HepG2 (cell line): Measurements from ENCODE around the gene CCDC97. TPM values are rescaled to one million over a fixed set of nuclear protein-coding genes. Genes with fewer than 3 reads are reported as not detected.

Experiments used
- ASH2L ChIP-seq: fragments of 300-600, 200-600 bp; sonication (generic); IDR thresholded peaks from 2 replicates; pipeline ENCODE4 v1.7.0; 2017; ENCODE audit warnings: low read depth, mild to moderate bottlenecking, moderate library complexity, mixed read lengths, low read length; ENCODE audit not compliant: insufficient read length
- ATF7 ChIP-seq, 2 experiments: fragments of 450-650 bp in 1 of 2; sonication (generic) in 1 of 2; formaldehyde crosslinking in 1 of 2; IDR thresholded peaks; 2 replicates each; pipeline versions ENCODE4 v1.4.0 to v1.6.1; 2016 to 2020; ENCODE audit warnings: antibody characterized with exemption in 1 of 2, mild to moderate bottlenecking in 1 of 2, missing genetic modification reagents in 1 of 2
- ATRX ChIP-seq: sonication (generic); formaldehyde crosslinking; IDR thresholded peaks from 2 replicates; pipeline ENCODE4 v1.4.0; 2020; ENCODE audit warnings: missing genetic modification reagents, borderline replicate concordance
- CBFB ChIP-seq: sonication (generic); formaldehyde crosslinking; IDR thresholded peaks from 2 replicates; pipeline ENCODE4 v1.4.0; 2020; ENCODE audit warnings: missing genetic modification reagents
- ELF3 ChIP-seq: IDR thresholded peaks from 2 replicates; pipeline ENCODE4 v1.6.1; 2016; ENCODE audit warnings: missing genetic modification reagents, missing compliant biosample characterization
- ERF ChIP-seq: IDR thresholded peaks from 2 replicates; pipeline ENCODE4 v1.6.1; 2018; ENCODE audit warnings: missing biosample characterization, missing genetic modification reagents
- GLI4 ChIP-seq: sonication (generic); formaldehyde crosslinking; IDR thresholded peaks from 2 replicates; pipeline ENCODE4 v1.5.1; 2020; ENCODE audit warnings: missing genetic modification reagents, mild to moderate bottlenecking, moderate library complexity, borderline replicate concordance
- HDAC2 ChIP-seq: sonication (generic); formaldehyde crosslinking; IDR thresholded peaks from 2 replicates; pipeline ENCODE4 v1.4.0; 2020; ENCODE audit warnings: missing genetic modification reagents
- HDAC6 ChIP-seq: fragments of 200-600 bp; sonication (generic); IDR thresholded peaks from 2 replicates; pipeline ENCODE4 v1.7.0; 2017; ENCODE audit warnings: mild to moderate bottlenecking, antibody characterized with exemption, low read length, low read depth
- IKZF4 ChIP-seq: sonication (generic); formaldehyde crosslinking; IDR thresholded peaks from 2 replicates; pipeline ENCODE4 v1.5.1; 2020; ENCODE audit warnings: borderline replicate concordance, mild to moderate bottlenecking, low read depth, missing genetic modification reagents; ENCODE audit errors: not compliant biosample characterization
- MEIS2 ChIP-seq: sonication (generic); formaldehyde crosslinking; IDR thresholded peaks from 2 replicates; pipeline ENCODE4 v1.9.0; 2021; ENCODE audit warnings: mild to moderate bottlenecking, missing genetic modification reagents
- MTA3 ChIP-seq: sonication (generic); formaldehyde crosslinking; IDR thresholded peaks from 2 replicates; pipeline ENCODE4 v1.4.0; 2020; ENCODE audit warnings: missing genetic modification reagents
- MTF2 ChIP-seq: sonication (generic); formaldehyde crosslinking; IDR thresholded peaks from 2 replicates; pipeline ENCODE4 v1.5.0; 2020; ENCODE audit warnings: missing genetic modification reagents, borderline replicate concordance
- MYC ChIP-seq: sonication (generic); formaldehyde crosslinking; IDR thresholded peaks from 2 replicates; pipeline ENCODE4 v1.9.0; 2021; ENCODE audit warnings: missing genetic modification reagents, borderline replicate concordance
- PHF20 ChIP-seq: sonication (generic); formaldehyde crosslinking; IDR thresholded peaks from 2 replicates; pipeline ENCODE4 v1.5.0; 2020; ENCODE audit warnings: mild to moderate bottlenecking, missing genetic modification reagents
- SIN3A ChIP-seq: IDR thresholded peaks from 2 replicates; pipeline ENCODE4 v1.6.1; 2011; ENCODE audit warnings: low read depth, mild to moderate bottlenecking, control low read depth, low read length, borderline replicate concordance
- SKI ChIP-seq: fragments of 450-650 bp; IDR thresholded peaks from one replicate; pipeline ENCODE4 v1.6.1; 2018; ENCODE audit warnings: mild to moderate bottlenecking; ENCODE audit not compliant: partially characterized antibody
- SKIL ChIP-seq: sonication (generic); formaldehyde crosslinking; IDR thresholded peaks from 2 replicates; pipeline ENCODE4 v1.8.0; 2022; ENCODE audit warnings: missing genetic modification reagents, mild to moderate bottlenecking, moderate library complexity, borderline replicate concordance
- SMAD3 ChIP-seq: sonication (generic); formaldehyde crosslinking; IDR thresholded peaks from 2 replicates; pipeline ENCODE4 v1.4.0; 2020; ENCODE audit warnings: missing genetic modification reagents
- TBP ChIP-seq: sonication (generic); formaldehyde crosslinking; IDR thresholded peaks from 2 replicates; pipeline ENCODE4 v1.5.0; 2020; ENCODE audit warnings: missing genetic modification reagents
- TOE1 ChIP-seq: sonication (generic); formaldehyde crosslinking; IDR thresholded peaks from 2 replicates; pipeline ENCODE4 v1.4.0; 2020; ENCODE audit warnings: mild to moderate bottlenecking, missing genetic modification reagents
- XRCC5 ChIP-seq: fragments of 200-400 bp; formaldehyde crosslinking; optimal IDR thresholded peaks from 2 replicates; pipeline ENCODE3; 2017; ENCODE audit warnings: mild to moderate bottlenecking, low read length
- ZFP82 ChIP-seq: sonication (generic); formaldehyde crosslinking; IDR thresholded peaks from 2 replicates; pipeline ENCODE4 v1.5.1; 2020; ENCODE audit warnings: mild to moderate bottlenecking, missing genetic modification reagents, borderline replicate concordance
- ZNF225 ChIP-seq: sonication (generic); formaldehyde crosslinking; IDR thresholded peaks from 2 replicates; pipeline ENCODE4 v1.4.0; 2020; ENCODE audit warnings: mild to moderate bottlenecking, missing genetic modification reagents
- ZNF260 ChIP-seq: sonication (generic); formaldehyde crosslinking; IDR thresholded peaks from 2 replicates; pipeline ENCODE4 v1.4.0; 2020; ENCODE audit warnings: missing genetic modification reagents, low read depth, mild to moderate bottlenecking, borderline replicate concordance
- ZNF446 ChIP-seq: sonication (generic); formaldehyde crosslinking; IDR thresholded peaks from 2 replicates; pipeline ENCODE4 v1.5.0; 2020; ENCODE audit warnings: mild to moderate bottlenecking, missing genetic modification reagents
- ZNF674 ChIP-seq: sonication (generic); formaldehyde crosslinking; IDR thresholded peaks from 2 replicates; pipeline ENCODE4 v1.5.0; 2020; ENCODE audit warnings: low read depth, mild to moderate bottlenecking, missing genetic modification reagents
- polyA plus RNA-seq, 8 experiments: library from polyadenylated mRNA; depleted of rRNA in 3 of 8; stranded (reverse) in 7 of 8; unstranded in 1 of 8; fragments of >200 nt; fragmentation: Illumina TruSeq in 4 of 8; extraction: Trizol in 4 of 8; gene quantifications; 2 replicates each; pipeline versions ENCODE4 v1.2.1 to v1.2.3, GENCODE V29; 2011 to 2016; ENCODE audit warnings: low read depth in 4 of 8, missing spikeins in 1 of 8, mixed read lengths in 1 of 8; ENCODE audit not compliant: insufficient read depth in 1 of 8
- total RNA-seq, 5 experiments: library from RNA; depleted of rRNA; stranded (reverse); fragments of >200 nt; fragmentation: Illumina TruSeq; extraction: Trizol; gene quantifications; 2 replicates each; pipeline ENCODE4 v1.2.3, GENCODE V29; 2016; ENCODE audit warnings: low read depth in 1 of 5
- TF ChIP-seq, protein P1 (sequence below): sonication (generic); formaldehyde crosslinking; IDR thresholded peaks from 2 replicates; pipeline ENCODE4 v1.5.0; 2020; ENCODE audit warnings: mild to moderate bottlenecking, missing genetic modification reagents, moderate library complexity
- TF ChIP-seq, protein P2 (sequence below): sonication (generic); formaldehyde crosslinking; IDR thresholded peaks from 2 replicates; pipeline ENCODE4 v1.4.0; 2020; ENCODE audit warnings: mild to moderate bottlenecking, missing genetic modification reagents

Gene CCDC97
- total and polyA plus RNA-seq, 2 of the 13 experiments (the other 11 are each of a cell fraction or from before 2014, with no cell fraction given), result 6.2 to 7.3 TPM

GRCh38 chr19:41323023-41323422 is 13.1 kb downstream of the CCDC97 start (continued):
- TF ChIP-seq ASH2L, result peak; percentile 48
- no peak for TF ChIP-seq ZFP82 (CRISPR knock-in tag)
- no peak for TF ChIP-seq MYC (CRISPR knock-in tag)
- TF ChIP-seq SMAD3 (CRISPR knock-in tag), result no peak
- peak; percentile 31; the same call in 1 of the 2 replicates for TF ChIP-seq CBFB (CRISPR knock-in tag)
- TF ChIP-seq MTA3 (CRISPR knock-in tag), result no peak
- peak; percentile 33 for TF ChIP-seq SKI
- TF ChIP-seq ATF7 (IDR thresholded peaks at IDR 0.05), result no peak
- no peak for TF ChIP-seq ATF7 (CRISPR knock-in tag; IDR thresholded peaks at IDR 0.05)
- TF ChIP-seq ATRX, result no peak
- TF ChIP-seq, protein P1, sequence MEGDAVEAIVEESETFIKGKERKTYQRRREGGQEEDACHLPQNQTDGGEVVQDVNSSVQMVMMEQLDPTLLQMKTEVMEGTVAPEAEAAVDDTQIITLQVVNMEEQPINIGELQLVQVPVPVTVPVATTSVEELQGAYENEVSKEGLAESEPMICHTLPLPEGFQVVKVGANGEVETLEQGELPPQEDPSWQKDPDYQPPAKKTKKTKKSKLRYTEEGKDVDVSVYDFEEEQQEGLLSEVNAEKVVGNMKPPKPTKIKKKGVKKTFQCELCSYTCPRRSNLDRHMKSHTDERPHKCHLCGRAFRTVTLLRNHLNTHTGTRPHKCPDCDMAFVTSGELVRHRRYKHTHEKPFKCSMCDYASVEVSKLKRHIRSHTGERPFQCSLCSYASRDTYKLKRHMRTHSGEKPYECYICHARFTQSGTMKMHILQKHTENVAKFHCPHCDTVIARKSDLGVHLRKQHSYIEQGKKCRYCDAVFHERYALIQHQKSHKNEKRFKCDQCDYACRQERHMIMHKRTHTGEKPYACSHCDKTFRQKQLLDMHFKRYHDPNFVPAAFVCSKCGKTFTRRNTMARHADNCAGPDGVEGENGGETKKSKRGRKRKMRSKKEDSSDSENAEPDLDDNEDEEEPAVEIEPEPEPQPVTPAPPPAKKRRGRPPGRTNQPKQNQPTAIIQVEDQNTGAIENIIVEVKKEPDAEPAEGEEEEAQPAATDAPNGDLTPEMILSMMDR (CRISPR knock-in tag), result peak; percentile 43
- no peak for TF ChIP-seq GLI4 (CRISPR knock-in tag)
- TF ChIP-seq, protein P2, sequence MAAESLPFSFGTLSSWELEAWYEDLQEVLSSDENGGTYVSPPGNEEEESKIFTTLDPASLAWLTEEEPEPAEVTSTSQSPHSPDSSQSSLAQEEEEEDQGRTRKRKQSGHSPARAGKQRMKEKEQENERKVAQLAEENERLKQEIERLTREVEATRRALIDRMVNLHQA (CRISPR knock-in tag), result no peak
- TF ChIP-seq SIN3A, result peak; percentile 13; the same call in 1 of the 2 replicates
- no peak for TF ChIP-seq HDAC6
- no peak for TF ChIP-seq ZNF260 (CRISPR knock-in tag)
- TF ChIP-seq ZNF446, result no peak
- TF ChIP-seq TOE1 (CRISPR knock-in tag), result no peak
- no peak for TF ChIP-seq IKZF4 (CRISPR knock-in tag)
- peak; percentile 32; the same call in 1 of the 2 replicates for TF ChIP-seq HDAC2
- no peak for TF ChIP-seq MTF2 (CRISPR knock-in tag)
- no peak for TF ChIP-seq ZNF225 (CRISPR knock-in tag)
- TF ChIP-seq MEIS2 (CRISPR knock-in tag), result 0 out of 2 replicates have a peak, but pooled peaks have one; percentile 39
- no peak for TF ChIP-seq ZNF674 (CRISPR knock-in tag)
- TF ChIP-seq XRCC5, result peak; percentile 27
- no peak for TF ChIP-seq TBP
- peak; percentile 36; the same call in 1 of the 2 replicates for TF ChIP-seq ELF3
- TF ChIP-seq ERF (CRISPR knock-in tag), result 0 out of 2 replicates have a peak, but pooled peaks have one; percentile 7
- no peak for TF ChIP-seq PHF20 (CRISPR knock-in tag)
- peak; percentile 79 for TF ChIP-seq SKIL (CRISPR knock-in tag)
